Measurements from ENCODE around the gene FBLN1. TPM values are rescaled to one million over a fixed set of nuclear protein-coding genes. Genes with fewer than 3 reads are reported as not detected.
"Not testable (repeated sequence)": the region's sequence is repeated elsewhere in the genome, so short reads cannot be mapped to it uniquely, and the experiment has no call there.

The FBLN1 gene
- total and polyA plus RNA-seq, 8 donors: 38.8 to 416 (median 114) TPM

DNA sequence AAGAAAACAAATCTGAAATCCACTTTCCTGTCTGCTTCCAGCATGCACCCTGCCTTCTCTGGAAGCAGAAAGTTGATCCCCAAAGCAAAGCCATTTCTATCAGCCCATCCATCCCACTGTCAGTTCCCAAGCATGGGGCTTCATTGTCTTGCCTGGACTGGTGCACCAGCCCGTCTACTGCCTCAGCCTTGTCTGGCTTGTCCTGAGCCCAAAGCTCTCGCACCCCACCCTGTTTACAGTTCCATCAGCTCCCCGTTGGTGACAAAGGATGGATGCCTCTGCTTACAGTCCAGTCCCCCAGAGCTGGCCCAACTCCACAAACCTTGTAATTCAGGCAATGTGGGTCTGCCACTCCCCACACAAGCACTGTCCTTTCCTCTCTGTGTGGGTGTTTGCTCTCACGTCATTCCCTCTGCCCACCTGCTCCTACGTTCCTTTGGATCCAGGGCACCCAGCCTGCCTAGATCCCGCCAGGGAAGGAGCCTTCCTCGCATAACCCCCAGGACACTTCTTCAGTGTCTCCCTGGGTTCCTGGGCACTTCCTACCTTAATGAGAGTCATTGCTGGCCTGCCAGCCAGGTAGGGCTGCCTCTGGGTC lies 38.8 kb downstream of the FBLN1 start:
- 77 to 93% (median 78%) methylated on average over 7 of the region's 7 CpGs for WGBS, 5 donors
- peaks cover 0 to 33% (median 19%) of the 10 kb centered on the region in 4 donors for H3K4me1 ChIP-seq
- no peak overlapping the region for H3K27ac ChIP-seq
- intact Hi-C loops (cut with DNase I; ENCODE audit: low total_unique reads): no loop called here
- peaks cover 0 to 28% (median 25%) of the 10 kb centered on the region in 4 donors for H3K36me3 ChIP-seq
- no peak overlapping the region for H3K4me3 ChIP-seq
- no peaks in the 10 kb centered on the region for H3K9me3 ChIP-seq
- no peak for DNase-seq
- peaks cover 0 to 12% (median 0%) of the 10 kb centered on the region in 3 donors for H3K27me3 ChIP-seq
- TF ChIP-seq, protein P1, sequence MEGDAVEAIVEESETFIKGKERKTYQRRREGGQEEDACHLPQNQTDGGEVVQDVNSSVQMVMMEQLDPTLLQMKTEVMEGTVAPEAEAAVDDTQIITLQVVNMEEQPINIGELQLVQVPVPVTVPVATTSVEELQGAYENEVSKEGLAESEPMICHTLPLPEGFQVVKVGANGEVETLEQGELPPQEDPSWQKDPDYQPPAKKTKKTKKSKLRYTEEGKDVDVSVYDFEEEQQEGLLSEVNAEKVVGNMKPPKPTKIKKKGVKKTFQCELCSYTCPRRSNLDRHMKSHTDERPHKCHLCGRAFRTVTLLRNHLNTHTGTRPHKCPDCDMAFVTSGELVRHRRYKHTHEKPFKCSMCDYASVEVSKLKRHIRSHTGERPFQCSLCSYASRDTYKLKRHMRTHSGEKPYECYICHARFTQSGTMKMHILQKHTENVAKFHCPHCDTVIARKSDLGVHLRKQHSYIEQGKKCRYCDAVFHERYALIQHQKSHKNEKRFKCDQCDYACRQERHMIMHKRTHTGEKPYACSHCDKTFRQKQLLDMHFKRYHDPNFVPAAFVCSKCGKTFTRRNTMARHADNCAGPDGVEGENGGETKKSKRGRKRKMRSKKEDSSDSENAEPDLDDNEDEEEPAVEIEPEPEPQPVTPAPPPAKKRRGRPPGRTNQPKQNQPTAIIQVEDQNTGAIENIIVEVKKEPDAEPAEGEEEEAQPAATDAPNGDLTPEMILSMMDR (IDR thresholded peaks at IDR 0.05): no peak
- no peak for TF ChIP-seq POLR2A (IDR thresholded peaks at IDR 0.05)
- no peak for TF ChIP-seq POLR2AphosphoS5 (IDR thresholded peaks at IDR 0.05)
- TF ChIP-seq EP300 (IDR thresholded peaks at IDR 0.05): no peak

DNA sequence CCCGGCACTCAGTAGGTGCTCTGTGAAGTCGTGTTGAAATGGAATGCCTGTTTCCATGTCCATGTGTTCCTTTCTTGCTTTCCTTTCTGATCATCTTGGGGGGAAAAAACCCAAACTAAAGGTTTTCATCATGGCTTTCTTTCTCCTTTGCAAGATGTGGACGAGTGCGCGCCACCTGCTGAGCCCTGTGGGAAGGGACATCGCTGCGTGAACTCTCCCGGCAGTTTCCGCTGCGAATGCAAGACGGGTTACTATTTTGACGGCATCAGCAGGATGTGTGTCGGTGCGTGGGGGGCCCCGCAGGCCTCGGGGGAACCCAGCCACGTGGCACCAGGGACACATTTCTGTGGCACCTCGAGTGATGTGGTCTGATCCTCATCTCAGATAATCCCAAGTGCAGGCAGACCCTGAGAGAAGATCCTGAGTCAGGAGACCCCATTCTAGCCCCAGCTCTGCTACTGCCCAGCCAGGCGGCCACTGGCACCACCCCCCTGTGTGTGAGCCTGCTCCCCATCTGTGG lies 39.4 kb downstream of the FBLN1 start:
- Histone ChIP-seq H3K4me3 (no peak overlapping the region), H3K9me3 (no peaks in the 10 kb centered on the region), H3K27me3 (peaks cover 0 to 12% (median 0%) of the 10 kb centered on the region in 3 donors), H3K4me1 (peaks cover 0 to 27% (median 16%) of the 10 kb centered on the region in 4 donors), H3K36me3 (peaks cover 0 to 28% (median 27%) of the 10 kb centered on the region in 4 donors), H3K27ac (no peak overlapping the region)
- WGBS, 5 donors: 80 to 92% (median 91%) methylated on average over 8 to 19 of the region's 19 CpGs
- TF ChIP-seq, protein P1 (IDR thresholded peaks at IDR 0.05): no peak
- TF ChIP-seq POLR2AphosphoS5 (IDR thresholded peaks at IDR 0.05): no peak
- TF ChIP-seq POLR2A (IDR thresholded peaks at IDR 0.05): no peak
- no peak for TF ChIP-seq EP300 (IDR thresholded peaks at IDR 0.05)
- no peak for DNase-seq
- intact Hi-C loops (cut with DNase I; ENCODE audit: low total_unique reads): no loop called here

DNA sequence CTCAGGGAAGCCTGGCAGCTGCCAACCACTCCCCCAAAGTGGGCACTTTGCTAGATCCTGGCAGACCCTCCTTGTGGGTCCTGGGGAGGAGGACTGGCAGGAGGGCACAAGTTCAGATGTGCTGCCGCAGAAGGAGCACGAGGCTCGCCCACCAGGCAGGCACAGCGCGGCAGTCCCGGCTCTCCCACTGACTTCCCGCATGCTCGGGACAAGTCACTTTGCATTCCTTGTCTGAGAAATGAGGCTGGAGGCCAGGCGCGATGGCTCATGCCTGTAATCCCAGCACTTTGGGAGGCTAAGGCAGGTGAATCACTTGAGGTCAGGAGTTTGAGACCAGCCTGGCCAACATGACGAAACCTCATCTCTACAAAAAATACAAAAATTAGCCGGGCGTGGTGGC lies 40.1 kb downstream of the FBLN1 start:
- Histone ChIP-seq H3K27me3 (peaks cover 0 to 12% (median 0%) of the 10 kb centered on the region in 3 donors), H3K36me3 (peaks cover 0 to 28% (median 27%) of the 10 kb centered on the region in 4 donors), H3K4me1 (peaks cover 0 to 20% (median 12%) of the 10 kb centered on the region in 4 donors)
- H3K4me3 ChIP-seq; H3K27ac ChIP-seq; H3K9me3 ChIP-seq; DNase-seq; intact Hi-C loops (cut with DNase I; ENCODE audit: low total_unique reads): not testable (repeated sequence)
- 91 to 95% (median 93%) methylated on average over 10 to 13 of the region's 13 CpGs for WGBS, 5 donors

DNA sequence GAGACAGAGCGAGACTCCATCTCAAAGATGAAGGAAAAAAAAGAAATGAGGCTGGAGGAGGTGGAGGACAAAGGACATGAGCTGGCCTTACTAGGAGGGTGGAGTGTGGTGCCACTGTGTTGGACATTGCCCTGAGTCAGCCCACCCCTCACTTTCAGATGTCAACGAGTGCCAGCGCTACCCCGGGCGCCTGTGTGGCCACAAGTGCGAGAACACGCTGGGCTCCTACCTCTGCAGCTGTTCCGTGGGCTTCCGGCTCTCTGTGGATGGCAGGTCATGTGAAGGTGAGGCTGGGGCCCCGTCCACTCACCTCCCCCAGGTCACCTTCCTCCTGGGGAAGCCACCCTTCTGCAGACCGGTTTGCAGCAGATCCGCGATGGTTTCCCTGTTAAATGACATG lies 40.6 kb downstream of the FBLN1 start:
- WGBS, 5 donors: 86 to 99% (median 95%) methylated on average over 11 to 13 of the region's 13 CpGs
- Histone ChIP-seq H3K27me3 (peaks cover 0 to 12% (median 0%) of the 10 kb centered on the region in 3 donors), H3K4me3 (no peak overlapping the region), H3K4me1 (peaks cover 3 to 19% (median 7%) of the 10 kb centered on the region in 4 donors), H3K9me3 (no peaks in the 10 kb centered on the region), H3K36me3 (peaks cover 0 to 30% (median 28%) of the 10 kb centered on the region in 4 donors), H3K27ac (no peak overlapping the region)
- no peak for DNase-seq
- intact Hi-C loops (cut with DNase I; ENCODE audit: low total_unique reads): no loop called here
- TF ChIP-seq, protein P1 (IDR thresholded peaks at IDR 0.05): no peak
- TF ChIP-seq EP300 (IDR thresholded peaks at IDR 0.05) (no peak), POLR2AphosphoS5 (IDR thresholded peaks at IDR 0.05) (no peak), POLR2A (IDR thresholded peaks at IDR 0.05) (no peak)

All from stomach (tissue), 9 donors.